Tibial artery (tissue), 4 donors: ENCODE data around the gene CST1.
"Not testable (repeated sequence)": the region's sequence is repeated elsewhere in the genome, so short reads cannot be mapped to it uniquely, and the experiment has no call there.

Experiments
- DNase-seq, 2 donors: peaks; one replicate each; pipeline ENCODE4 v3.0.0-alpha.2; 2019
- H3K27ac ChIP-seq, 2 donors: fragments of 200-600 bp; sonication (generic) in 1 of 2; 1 replicate in 1 of 2; 2 replicates in 1 of 2; pipeline ENCODE4 v1.5.1; 2018 to 2019; ENCODE audit warnings: mild to moderate bottlenecking in 1 of 2
- H3K27me3 ChIP-seq, 2 donors: fragments of 200-600 bp; sonication (generic) in 1 of 2; one replicate each; pipeline versions ENCODE4 v1.5.1 to v1.6.0; 2016 to 2019
- H3K36me3 ChIP-seq, 3 donors: fragments of 200-600 bp; sonication (generic) in 2 of 3; one replicate each; pipeline ENCODE4 v1.5.1; 2016 to 2019; ENCODE audit warnings: mild to moderate bottlenecking in 2 of 3
- H3K4me1 ChIP-seq, 4 donors: fragments of 200-600 bp; sonication (generic) in 2 of 4; 1 replicate in 3 of 4; 2 replicates in 1 of 4; pipeline ENCODE4 v1.5.1; 2016 to 2019
- H3K4me3 ChIP-seq, 2 donors: fragments of 200-600 bp; sonication (generic) in 1 of 2; 1 replicate in 1 of 2; 2 replicates in 1 of 2; pipeline ENCODE4 v1.5.1; 2018 to 2019; ENCODE audit warnings: mild to moderate bottlenecking in 2 of 2
- H3K9me3 ChIP-seq, 3 donors: fragments of 200-600 bp; sonication (generic) in 1 of 3; one replicate each; pipeline ENCODE4 v1.5.1; 2016 to 2019
- CTCF ChIP-seq, 2 experiments: fragments of 200-600 bp in 1 of 2; fragments of 450-650 bp in 1 of 2; IDR thresholded peaks; one replicate each; pipeline ENCODE4 v1.5.1; 2017 to 2019; ENCODE audit warnings: antibody characterized with exemption in 2 of 2, mild to moderate bottlenecking in 1 of 2, moderate library complexity in 1 of 2
- intact Hi-C: fragments of 100-400 bp; cut with DNase I; formaldehyde crosslinking; loops from one replicate; pipeline ENCODE4 v1.15.0; 2023; ENCODE audit warnings: low total_unique reads

The CST1 gene

GRCh38 chr20:23745247-23745646, 5.5 kb downstream of the CST1 start:
- Histone ChIP-seq H3K36me3 (no peaks in the 10 kb centered on the region), H3K4me1 (no peaks in the 10 kb centered on the region), H3K27me3 (no peaks in the 10 kb centered on the region), H3K9me3 (no peaks in the 10 kb centered on the region), H3K4me3 (no peak overlapping the region), H3K27ac (no peak overlapping the region)
- intact Hi-C loops = no loop called here
- TF ChIP-seq CTCF (IDR thresholded peaks at IDR 0.05) = no peak
- no peak for DNase-seq

- no peak for TF ChIP-seq CTCF (IDR thresholded peaks at IDR 0.05)
- no peaks in the 10 kb centered on the region for H3K36me3 ChIP-seq
- intact Hi-C loops = no loop called here
- no peak for DNase-seq
- H3K9me3 ChIP-seq = no peaks in the 10 kb centered on the region
- H3K4me3 ChIP-seq = no peak overlapping the region
- no peak overlapping the region for H3K27ac ChIP-seq
- no peaks in the 10 kb centered on the region for H3K27me3 ChIP-seq
- H3K4me1 ChIP-seq = no peaks in the 10 kb centered on the region
Measured at GRCh38 chr20:23744817-23745216, 5.9 kb downstream of the CST1 start.

DNA sequence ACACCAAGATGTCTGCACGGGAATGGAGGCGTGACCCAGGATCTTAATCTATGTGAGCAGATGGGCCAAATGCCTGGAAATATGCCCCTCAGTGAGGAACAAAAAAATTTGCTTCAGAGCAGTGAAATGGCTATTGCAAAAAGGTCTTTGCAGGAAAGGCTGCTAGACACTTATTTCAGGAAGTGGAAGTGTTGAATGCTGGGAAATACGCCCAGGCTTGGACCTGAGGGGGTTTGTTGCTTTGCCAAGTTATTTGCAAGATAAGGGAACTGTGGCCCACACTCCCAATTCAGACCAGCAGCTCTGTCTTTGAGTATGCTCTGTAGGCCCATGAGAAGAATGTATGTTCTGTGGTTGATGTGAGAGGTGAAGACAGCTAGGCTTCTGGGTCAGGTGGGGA, 15.3 kb downstream of the CST1 start:
- H3K36me3 ChIP-seq, H3K4me1 ChIP-seq, DNase-seq, H3K27ac ChIP-seq, H3K27me3 ChIP-seq, H3K9me3 ChIP-seq, H3K4me3 ChIP-seq, intact Hi-C loops: not testable (repeated sequence)

- H3K27ac ChIP-seq, H3K27me3 ChIP-seq, H3K4me1 ChIP-seq, intact Hi-C loops, H3K36me3 ChIP-seq, H3K9me3 ChIP-seq, DNase-seq, H3K4me3 ChIP-seq: not testable (repeated sequence)
Measured at GRCh38 chr20:23734949-23735348, 15.8 kb downstream of the CST1 start.

- intact Hi-C loops, H3K4me3 ChIP-seq, H3K4me1 ChIP-seq, H3K27ac ChIP-seq, H3K36me3 ChIP-seq, H3K27me3 ChIP-seq, DNase-seq, H3K9me3 ChIP-seq: not testable (repeated sequence)
Measured at GRCh38 chr20:23734440-23734839, 16.3 kb downstream of the CST1 start.

DNA sequence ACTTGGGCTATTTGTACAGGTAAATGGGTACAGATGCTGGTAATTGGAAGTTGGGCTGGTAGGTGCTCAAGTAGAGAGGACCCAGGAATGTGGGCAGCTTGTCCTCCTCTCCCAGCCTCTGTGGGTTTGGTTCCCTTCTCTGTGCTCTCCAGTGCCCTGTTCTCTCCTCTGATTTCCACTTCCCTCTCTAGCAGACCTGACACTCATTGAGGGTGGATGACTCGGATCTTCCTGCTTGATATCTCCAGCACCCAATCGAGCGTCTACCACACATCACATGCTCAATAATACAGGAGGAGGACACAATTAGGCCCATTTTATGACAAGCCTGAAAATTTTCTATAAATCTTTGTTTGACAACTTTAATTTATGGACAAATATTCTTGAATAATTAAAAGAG, 23.7 kb downstream of the CST1 start:
- intact Hi-C loops = no loop called here
- no peaks in the 10 kb centered on the region for H3K36me3 ChIP-seq
- no peaks in the 10 kb centered on the region for H3K4me1 ChIP-seq
- no peak for TF ChIP-seq CTCF (IDR thresholded peaks at IDR 0.05)
- no peak overlapping the region for H3K27ac ChIP-seq
- H3K9me3 ChIP-seq = no peaks in the 10 kb centered on the region
- no peak for DNase-seq
- H3K27me3 ChIP-seq = no peaks in the 10 kb centered on the region
- no peak overlapping the region for H3K4me3 ChIP-seq

GRCh38 chr20:23725102-23725501, 25.6 kb downstream of the CST1 start:
- TF ChIP-seq CTCF (IDR thresholded peaks at IDR 0.05) = no peak
- intact Hi-C loops = no loop called here
- Histone ChIP-seq H3K9me3 (no peaks in the 10 kb centered on the region), H3K36me3 (no peaks in the 10 kb centered on the region), H3K27ac (no peak overlapping the region), H3K27me3 (no peaks in the 10 kb centered on the region), H3K4me3 (no peak overlapping the region), H3K4me1 (no peaks in the 10 kb centered on the region)
- DNase-seq = no peak
